ENCODE measurements around the gene SH3D21.

- TF ChIP-seq, protein P1, sequence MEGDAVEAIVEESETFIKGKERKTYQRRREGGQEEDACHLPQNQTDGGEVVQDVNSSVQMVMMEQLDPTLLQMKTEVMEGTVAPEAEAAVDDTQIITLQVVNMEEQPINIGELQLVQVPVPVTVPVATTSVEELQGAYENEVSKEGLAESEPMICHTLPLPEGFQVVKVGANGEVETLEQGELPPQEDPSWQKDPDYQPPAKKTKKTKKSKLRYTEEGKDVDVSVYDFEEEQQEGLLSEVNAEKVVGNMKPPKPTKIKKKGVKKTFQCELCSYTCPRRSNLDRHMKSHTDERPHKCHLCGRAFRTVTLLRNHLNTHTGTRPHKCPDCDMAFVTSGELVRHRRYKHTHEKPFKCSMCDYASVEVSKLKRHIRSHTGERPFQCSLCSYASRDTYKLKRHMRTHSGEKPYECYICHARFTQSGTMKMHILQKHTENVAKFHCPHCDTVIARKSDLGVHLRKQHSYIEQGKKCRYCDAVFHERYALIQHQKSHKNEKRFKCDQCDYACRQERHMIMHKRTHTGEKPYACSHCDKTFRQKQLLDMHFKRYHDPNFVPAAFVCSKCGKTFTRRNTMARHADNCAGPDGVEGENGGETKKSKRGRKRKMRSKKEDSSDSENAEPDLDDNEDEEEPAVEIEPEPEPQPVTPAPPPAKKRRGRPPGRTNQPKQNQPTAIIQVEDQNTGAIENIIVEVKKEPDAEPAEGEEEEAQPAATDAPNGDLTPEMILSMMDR (IDR thresholded peaks at IDR 0.05; ENCODE audit: low read depth, low read length), result no peak
- TF ChIP-seq EZH2phosphoT487 (IDR thresholded peaks at IDR 0.05; ENCODE audit: low read depth), result no peak
Observed at GRCh38 chr1:36327421-36328087, 21.4 kb downstream of the SH3D21 start.

Data from OCI-LY3 (cell line).